Activated CD4-positive, alpha-beta T cell treated with anti-CD3 and anti-CD28 coated beads, Interleukin-2, Interleukin-6, amounts not matched to agents 100 ng/mL and 50 ng/mL, durations not matched to agents 16 hours and 8 hours (primary cell): Measurements from ENCODE around the gene MTARC1.

Source experiments
- DNase-seq: peaks from one replicate; pipeline ENCODE4 v3.0.0-alpha.2; 2020

Gene MTARC1

GRCh38 chr1:220807726-220808125 lies 21.0 kb downstream of the MTARC1 start:
- DNase-seq = no peak

DNA sequence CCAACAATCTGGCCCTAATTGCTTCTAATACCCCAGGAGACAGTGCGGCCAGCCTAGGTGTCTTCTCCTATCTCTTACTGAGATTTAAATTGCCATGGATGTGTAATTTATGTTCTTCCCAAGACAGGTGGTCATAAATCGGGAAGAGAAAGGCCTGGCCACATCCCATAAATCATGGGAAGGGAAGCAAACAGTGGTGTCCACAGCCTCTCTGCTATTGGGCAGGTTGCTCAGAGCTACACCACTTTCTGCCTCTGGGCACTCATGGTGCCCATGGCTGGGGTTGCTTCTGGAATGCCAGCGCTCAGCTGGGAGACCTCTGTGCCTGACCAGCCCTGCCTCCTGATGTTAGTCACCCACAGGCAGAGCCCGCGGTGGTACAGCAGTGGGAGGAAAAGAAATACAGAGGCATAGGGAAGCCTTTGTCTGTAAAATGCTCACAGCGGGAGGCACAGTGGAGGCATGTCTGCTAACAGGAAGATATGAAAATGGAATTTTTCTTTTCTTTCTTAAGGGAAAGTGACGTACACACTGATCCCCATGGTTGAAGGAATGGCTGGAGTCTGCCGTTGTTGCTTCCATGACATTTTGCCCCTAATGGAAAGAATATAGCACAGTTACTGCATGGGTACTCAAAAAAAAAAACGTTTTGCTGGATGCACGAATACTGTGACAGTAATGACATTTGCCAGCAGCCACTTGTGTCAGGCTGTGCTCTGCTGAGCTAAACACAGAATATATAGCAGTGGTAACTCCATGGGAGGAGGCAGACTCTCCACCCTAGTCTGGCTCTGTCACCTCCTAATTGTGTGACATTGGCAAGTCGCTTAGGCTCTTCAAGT lies 21.9 kb downstream of the MTARC1 start:
- no peak for DNase-seq

- no peak for DNase-seq
Observed at GRCh38 chr1:220809187-220809550, 22.5 kb downstream of the MTARC1 start.

DNA sequence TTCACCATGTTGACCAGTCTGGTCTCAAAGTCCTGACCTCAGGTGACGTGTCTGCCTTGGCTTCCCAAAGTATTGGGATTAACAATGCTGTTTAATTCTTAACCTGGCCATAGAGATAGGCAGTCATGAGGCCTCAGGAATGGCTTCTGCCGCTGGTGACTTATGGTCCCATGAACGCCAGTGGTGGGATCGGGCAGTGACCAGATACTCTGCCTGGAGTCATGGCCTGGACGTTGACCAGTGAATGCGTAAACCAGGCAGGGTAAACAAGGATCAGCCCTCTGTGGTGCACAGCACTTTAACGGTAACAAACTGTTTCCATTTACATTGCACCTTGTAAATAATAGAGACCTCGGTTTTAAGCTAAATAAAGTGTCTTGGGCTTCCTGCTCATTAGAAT lies 23.0 kb downstream of the MTARC1 start:
- DNase-seq = no peak

GRCh38 chr1:220810179-220810653 lies 23.5 kb downstream of the MTARC1 start:
- DNase-seq = peak; percentile 77

DNA sequence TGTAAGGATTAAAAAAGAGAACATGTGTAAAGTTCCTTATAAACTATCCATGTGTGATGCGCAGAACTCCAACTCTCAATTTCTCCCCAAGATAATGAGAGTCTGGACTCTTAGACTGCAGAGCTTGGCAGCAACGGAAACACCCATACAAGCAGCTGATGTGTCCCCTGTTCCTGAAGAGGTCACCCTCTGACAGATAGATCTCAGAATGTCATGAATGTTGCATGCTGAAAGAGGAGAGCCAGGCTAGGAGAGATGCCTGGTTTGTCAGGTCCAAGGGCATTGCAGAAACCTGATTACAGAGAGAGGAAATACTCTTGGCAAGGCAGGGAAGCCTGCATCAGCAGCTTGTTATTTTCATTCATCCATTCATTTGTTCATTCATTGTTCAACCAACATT lies 24.2 kb downstream of the MTARC1 start:
- no peak for DNase-seq

- DNase-seq = no peak
Observed at GRCh38 chr1:220811695-220812094, 25.0 kb downstream of the MTARC1 start.

DNA sequence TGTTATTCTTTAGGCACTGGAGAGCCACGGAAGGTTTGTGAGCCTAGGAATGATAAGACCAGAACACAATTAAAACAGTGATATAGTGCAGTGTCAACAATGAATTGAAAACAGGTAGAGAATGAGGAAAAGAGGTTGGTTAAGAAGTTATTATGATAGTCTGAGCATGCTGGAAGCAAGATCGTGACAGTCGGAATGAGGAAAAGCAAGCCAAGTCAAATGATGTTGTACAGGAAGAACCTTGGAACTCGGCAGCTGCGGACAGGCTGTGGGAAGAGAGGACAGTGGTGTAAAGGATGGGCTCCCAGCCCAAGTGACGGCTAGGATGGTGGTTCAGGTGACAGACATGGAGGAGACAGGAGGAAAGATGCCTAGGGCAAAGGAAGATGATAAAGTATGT lies 25.6 kb downstream of the MTARC1 start:
- DNase-seq = no peak

GRCh38 chr1:220813013-220813412 lies 26.3 kb downstream of the MTARC1 start:
- DNase-seq = no peak

- no peak for DNase-seq
Observed at GRCh38 chr1:220815409-220815808, 28.7 kb downstream of the MTARC1 start.

DNA sequence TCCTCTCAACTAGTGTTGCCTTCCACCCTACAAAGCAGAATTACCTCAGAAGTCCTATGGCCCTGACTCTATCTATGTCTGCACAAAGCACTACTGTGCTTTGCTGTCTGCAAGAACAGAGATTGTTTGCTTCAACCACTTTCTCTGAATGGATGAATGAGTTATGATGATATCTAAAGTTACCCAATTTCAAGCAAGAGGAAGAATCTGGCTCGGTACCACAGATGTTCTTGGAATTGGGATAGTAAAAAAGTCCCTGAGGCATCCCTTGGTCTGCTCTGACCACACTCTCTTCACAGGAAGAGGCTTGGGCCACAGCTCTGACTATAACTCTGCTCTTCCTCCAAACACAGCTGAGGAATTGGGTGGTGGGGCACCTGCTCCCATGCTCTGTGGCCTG lies 31.2 kb downstream of the MTARC1 start:
- no peak for DNase-seq

- no peak for DNase-seq
Observed at GRCh38 chr1:220818421-220819173, 31.9 kb downstream of the MTARC1 start.

DNA sequence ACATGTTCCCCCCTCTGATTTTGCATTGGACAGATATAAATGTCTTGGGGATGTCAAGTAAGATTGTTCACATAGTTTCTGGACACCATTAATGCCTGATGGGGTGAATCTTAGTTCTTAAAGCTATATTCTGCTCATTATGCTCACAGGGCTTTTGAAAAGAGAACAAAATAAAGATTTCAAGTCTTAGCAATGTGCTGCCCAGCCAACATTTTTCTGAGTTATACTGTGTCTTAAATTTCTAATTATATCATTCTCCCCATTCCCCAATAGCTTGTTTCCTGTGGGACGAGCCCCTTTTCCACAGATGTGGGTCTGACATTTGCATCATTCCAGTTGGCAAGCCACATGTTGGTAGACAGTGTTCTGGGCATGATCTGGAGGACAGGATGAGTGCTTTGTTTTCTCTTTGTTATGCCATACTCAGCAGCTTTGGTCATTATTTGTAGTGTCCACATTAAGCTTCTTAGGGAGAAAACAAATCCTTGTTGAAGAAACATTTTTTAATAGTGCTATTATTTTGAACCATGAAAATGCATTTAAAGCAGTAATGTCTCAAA lies 32.8 kb downstream of the MTARC1 start:
- no peak for DNase-seq

DNA sequence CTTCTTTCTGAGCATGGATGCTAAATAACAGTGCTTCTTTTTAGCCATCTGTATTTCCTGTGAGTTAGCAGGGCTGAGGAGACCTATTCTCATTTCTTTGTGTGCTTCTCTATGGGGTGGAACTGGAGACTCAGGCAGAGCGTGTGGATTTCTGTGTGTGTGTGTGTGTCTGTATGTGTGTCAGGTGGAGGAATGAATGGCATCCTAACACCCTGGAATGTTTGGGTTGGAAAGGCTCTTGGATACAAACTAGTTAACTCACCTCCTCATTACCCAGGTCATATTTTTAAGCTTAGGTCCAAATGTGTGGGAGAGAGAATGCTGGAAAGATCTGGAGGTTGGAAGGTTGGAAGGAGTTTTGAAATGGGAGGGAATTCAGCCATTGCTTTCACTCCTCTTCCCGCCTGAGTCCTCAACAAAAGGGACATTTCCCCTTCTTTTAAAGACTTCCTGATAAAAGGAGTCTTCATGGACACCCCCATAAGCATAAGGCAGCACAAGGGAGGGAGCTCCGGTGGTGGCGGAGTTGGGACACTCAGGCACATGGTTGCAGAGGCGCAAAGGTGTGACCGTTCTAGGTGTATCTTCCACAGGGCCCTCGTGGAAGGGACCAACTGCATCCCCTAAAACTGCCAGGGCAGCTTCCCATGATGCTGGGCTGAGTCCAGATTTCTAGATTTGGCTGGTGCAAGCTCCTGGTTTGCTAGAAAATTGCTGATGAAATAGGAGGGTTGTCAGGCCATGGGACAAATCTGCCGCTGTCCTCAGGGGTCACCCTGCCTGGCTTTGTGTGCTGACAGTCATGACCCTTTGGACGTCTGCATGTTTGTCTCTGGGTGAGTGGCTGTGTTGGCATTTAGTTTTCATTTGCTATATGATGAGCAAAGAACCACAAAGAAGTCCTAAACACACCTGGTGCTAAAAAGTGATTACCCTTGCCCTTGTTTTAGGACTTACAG lies 37.6 kb downstream of the MTARC1 start:
- no peak for DNase-seq

DNA sequence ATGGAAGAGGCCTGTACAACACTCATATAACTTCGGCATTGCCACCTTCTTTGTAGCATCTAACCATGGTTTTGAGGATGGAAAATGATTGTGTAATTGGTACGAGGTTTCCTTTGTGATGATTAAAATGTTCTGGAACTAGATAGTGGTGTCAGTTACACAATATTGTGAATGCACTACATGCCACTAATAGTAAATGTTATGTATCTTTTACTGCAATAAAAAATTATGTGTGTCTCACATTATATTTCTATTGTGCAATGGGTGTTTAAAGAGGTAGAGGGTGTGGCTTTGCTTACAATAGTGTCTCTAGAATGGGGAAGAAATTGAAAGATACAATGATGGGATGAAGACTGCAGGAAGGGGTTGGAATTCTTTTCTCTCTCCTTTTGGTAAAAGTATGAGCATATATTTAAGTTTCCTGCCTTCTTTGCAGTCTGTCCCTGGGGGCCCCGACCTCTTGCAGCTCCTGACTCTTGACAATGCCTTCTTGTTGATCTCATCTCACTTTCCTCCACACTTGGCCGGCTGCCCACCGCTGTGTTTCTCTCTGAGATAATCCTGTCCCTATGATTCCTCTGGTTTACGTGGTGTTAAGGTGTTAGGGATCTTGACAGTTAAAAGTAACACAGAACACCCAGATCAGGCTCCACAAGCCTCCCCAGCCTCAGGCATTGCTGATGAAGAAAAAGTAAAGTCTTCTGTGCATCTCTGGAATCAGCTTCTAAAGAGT lies 39.3 kb downstream of the MTARC1 start:
- DNase-seq = no peak

GRCh38 chr1:220826729-220827128 lies 40.0 kb downstream of the MTARC1 start:
- DNase-seq = no peak

DNA sequence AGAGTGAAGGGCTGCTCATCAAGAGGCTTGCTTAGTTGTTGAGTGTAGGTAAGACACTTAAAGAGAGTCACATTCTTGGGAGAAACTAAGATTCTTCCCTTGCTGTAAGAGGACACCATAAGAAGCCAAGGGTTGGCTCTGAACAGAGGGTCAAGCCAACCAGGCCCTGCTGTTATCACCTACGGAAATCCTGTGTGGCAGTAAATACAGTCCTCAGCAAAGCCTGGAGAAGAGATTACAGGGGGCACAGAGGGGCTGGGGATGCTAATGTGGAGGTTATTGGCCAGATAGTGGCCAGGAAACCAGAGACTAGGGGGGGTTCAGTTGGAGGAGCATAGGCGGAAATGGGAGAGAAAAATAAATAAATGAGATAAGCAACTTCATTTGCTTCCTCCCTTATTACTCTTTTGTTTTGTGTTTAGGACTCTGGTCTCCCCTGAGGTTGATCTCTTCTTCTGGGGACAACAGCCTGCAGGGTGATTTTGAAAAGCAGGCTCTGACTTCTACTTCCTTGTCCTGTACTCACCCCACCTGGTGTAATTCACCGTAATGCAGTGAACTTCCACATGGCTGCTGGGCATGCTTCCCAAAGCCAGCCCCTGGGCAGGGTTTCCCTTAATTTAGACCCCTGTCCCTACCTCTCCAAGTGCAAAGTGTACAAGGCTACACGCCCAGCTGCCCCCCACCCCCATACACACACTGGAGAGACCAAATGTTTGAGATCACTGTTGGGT lies 40.9 kb downstream of the MTARC1 start:
- DNase-seq = no peak

DNA sequence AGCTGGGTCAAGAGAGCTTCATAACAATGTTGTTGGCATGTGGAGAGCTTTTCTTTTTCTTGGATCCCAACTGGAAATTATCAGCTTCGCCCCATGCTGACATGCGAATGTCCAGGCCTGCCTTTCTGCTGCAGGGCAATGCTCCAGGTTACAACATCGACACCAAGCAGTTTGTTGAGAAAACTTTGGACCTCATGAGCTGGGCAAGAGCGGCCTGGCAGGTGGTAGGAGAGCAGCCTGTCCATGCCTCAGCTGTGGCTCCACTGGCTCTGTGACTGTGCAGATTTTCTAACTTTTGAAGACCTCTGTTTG lies 41.4 kb downstream of the MTARC1 start:
- DNase-seq = no peak

DNA sequence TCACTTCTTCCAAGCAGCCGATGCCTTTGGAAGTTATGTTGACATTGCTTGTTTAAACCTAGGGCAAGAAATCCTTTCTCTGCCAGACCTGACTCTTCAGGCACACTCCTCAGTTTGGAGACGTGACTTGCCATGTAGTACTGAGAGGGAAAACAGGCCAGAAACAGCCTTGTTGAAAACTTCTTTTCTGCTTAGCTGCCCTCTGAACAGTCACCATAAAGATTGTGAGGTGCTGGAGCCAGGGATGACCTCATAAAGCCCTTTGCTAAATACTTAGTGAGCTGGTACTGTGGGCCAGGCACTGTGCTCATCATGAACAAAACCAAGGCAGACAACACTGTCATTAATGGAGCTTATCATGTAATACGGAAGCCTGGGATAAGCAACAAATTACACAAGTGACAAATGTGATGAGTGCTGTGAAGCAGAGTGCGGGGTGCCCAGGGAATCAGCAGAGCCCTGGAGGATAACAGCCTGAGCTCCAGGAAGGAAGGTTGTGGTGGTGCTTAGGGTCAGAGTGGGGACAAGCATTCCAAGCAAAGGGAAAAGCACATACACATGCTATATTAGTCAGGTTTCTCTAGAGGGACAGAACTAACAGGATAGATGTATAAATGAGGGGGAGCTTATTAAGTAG lies 42.4 kb downstream of the MTARC1 start:
- no peak for DNase-seq

DNA sequence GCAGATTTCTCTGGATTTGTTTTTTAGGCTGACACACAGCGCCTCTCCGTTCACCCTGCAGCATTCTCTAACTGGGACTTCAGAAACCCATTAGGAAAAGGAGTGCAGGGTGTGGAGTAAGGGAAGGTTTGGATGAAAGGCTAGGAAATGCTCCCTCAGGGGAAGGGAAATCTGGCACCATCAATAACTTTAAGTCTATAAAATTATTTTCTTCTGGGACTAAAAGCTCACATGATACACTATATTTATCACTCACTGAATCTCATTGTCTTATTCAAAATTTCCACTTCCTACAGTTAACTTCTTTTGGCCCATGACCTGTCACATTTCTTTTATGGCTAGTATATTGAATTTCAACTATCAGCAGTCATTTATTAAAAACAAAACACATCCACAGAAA lies 46.7 kb downstream of the MTARC1 start:
- no peak for DNase-seq
